GM12874 (cell line): ENCODE results near the gene HAUS7.

ENCODE experiments used
- TF ChIP-seq, protein P1 (sequence below): IDR thresholded peaks from 2 replicates; pipeline ENCODE4 v1.5.1; 2011; ENCODE audit warnings: low read depth, mild to moderate bottlenecking, control low read depth, low read length, moderate library complexity; ENCODE audit not compliant: insufficient read depth

The HAUS7 gene

GRCh38 chrX:153420851-153421599, 49.4 kb downstream of the HAUS7 start:
- TF ChIP-seq, protein P1, sequence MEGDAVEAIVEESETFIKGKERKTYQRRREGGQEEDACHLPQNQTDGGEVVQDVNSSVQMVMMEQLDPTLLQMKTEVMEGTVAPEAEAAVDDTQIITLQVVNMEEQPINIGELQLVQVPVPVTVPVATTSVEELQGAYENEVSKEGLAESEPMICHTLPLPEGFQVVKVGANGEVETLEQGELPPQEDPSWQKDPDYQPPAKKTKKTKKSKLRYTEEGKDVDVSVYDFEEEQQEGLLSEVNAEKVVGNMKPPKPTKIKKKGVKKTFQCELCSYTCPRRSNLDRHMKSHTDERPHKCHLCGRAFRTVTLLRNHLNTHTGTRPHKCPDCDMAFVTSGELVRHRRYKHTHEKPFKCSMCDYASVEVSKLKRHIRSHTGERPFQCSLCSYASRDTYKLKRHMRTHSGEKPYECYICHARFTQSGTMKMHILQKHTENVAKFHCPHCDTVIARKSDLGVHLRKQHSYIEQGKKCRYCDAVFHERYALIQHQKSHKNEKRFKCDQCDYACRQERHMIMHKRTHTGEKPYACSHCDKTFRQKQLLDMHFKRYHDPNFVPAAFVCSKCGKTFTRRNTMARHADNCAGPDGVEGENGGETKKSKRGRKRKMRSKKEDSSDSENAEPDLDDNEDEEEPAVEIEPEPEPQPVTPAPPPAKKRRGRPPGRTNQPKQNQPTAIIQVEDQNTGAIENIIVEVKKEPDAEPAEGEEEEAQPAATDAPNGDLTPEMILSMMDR: no peak

- TF ChIP-seq, protein P1: no peak
Observed at GRCh38 chrX:153417637-153418036, 52.7 kb downstream of the HAUS7 start.

DNA sequence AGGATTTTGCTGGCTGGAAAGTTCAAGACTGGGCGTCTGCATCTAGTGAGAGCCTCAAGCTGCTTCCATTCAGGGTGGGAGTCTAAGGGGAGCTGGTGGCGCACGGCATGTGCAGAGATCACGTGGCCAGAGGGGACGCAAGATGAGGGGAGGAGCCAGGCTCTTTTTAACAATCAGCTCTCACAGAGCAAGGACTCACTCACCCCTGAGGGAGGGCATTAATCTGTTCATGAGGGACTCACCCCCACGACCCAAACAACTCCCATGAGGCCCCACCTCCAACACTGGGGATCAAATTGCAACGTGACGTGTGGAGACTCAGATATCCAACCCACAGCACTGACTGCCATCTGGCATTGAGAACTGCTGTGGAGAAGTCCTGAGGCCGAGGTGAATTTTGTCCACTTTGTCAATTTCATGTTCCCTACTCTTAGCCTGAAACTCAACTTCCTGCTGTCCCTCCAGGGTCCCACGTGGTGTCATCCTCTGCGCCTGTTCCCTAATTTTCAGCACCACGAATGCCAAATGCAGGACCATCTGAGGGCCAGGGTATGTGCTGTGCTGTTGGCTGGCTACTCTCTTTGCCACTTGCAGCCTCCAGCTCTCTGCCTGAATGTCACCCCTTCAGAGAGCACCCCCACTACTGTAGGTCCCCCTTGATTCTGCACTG, 53.5 kb downstream of the HAUS7 start:
- TF ChIP-seq, protein P1: no peak

- TF ChIP-seq, protein P1: no peak
Observed at GRCh38 chrX:153414856-153415510, 55.4 kb downstream of the HAUS7 start.

DNA sequence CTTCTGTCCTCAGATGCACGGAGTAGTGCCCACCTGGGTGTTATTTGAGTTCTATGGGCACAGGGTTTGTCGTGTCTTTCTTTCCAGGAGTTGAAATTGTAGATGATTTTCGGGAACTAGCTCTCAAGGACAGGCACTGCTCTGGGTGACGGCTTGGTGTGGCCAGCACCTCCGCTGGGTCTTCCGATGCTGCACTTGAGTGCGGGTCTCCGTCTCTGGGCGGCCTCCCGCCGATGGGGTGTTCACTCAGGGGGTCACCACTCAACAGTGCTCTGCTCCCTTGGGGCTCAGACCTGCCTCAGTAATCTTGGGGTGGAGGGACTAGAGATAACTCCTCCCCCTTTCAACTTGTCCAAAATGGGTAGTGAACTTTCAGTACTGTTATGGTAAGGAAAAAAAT, 56.6 kb downstream of the HAUS7 start:
- TF ChIP-seq, protein P1: no peak

DNA sequence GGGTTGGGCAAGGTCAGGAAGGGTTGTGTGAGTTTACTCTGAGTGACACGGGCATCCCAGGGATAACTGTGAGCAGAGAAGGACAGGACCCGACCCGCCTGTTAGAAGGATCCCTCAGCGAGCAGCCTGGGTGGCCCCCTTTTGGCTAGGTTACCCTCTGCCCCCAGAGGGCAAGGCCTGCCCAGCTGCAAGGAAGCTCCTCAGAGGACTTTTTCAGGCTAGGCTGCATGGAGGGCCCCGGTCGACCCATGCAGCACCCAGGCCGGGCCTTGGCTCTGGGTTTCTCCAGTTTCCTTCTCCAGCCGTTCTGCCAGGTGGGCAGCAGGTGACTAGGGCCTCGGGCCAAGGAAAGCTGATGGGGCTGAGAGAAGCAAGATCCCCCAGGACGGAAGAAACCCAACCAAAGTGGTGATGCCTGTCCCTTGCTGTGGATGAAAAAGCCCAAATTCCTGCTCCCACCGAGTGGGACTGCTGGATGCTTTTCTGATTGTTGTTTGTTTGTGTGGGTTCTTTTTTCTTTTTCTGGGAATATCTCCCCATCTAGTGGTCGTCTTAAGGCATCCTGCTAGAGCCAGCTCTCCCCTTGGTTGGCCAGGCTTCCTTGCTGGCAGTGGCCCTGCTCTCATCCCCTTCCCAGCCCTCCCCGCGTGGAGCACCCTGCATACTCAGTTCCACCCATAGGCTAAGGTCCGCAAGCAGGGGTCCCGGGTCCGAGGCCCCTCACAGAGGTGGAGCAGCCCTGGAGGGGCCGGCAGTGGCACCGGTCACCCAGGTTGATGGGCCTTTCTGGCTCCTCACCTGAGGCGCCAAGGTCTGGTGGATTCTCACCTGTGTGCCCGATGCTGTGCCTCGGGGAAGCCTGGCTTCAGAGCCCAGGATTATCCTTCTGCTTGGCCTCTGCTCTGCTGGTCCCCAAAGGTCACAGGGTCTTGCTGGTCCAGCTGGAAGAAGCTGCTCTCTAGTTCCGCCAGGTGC, 57.3 kb downstream of the HAUS7 start:
- TF ChIP-seq, protein P1: no peak
